ENCODE results near the gene VAV3. TPM values are rescaled to one million over a fixed set of nuclear protein-coding genes. Genes with fewer than 3 reads are reported as not detected.

The VAV3 gene
- total RNA-seq, 1 donor from 2014 or later, result 159 TPM

DNA sequence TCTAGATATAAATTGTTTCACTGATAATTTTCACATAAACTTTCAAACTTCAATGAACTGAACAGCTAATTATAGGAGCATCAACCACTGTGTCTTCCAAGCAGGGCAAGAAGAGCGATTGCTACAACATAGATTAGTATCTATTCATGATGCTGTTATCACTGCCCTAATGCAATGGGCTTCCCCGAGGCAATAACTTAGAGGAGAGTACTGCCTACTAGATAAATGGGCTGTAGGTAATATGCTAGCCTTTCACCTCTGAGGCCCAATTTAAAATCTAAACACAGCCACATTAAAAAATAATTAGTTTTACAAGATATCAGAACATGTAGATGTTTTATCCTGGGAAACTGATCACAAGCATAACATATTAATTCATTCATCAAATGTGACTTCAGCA, 318.0 kb downstream of the VAV3 start:
- Mint-ChIP-seq H3K9me3 (ENCODE audit: unreplicated experiment) (no peaks in the 10 kb centered on the region), H3K27ac (ENCODE audit: unreplicated experiment) (no peak overlapping the region), H3K27me3 (ENCODE audit: unreplicated experiment) (no peaks in the 10 kb centered on the region), H3K4me3 (ENCODE audit: unreplicated experiment) (no peak overlapping the region), H3K36me3 (ENCODE audit: low read depth, unreplicated experiment) (peaks cover 11% of the 10 kb centered on the region), H3K4me1 (ENCODE audit: unreplicated experiment) (no peaks in the 10 kb centered on the region)
- DNase-seq (ENCODE audit: low spot score), result no peak
- TF ChIP-seq, protein P1, sequence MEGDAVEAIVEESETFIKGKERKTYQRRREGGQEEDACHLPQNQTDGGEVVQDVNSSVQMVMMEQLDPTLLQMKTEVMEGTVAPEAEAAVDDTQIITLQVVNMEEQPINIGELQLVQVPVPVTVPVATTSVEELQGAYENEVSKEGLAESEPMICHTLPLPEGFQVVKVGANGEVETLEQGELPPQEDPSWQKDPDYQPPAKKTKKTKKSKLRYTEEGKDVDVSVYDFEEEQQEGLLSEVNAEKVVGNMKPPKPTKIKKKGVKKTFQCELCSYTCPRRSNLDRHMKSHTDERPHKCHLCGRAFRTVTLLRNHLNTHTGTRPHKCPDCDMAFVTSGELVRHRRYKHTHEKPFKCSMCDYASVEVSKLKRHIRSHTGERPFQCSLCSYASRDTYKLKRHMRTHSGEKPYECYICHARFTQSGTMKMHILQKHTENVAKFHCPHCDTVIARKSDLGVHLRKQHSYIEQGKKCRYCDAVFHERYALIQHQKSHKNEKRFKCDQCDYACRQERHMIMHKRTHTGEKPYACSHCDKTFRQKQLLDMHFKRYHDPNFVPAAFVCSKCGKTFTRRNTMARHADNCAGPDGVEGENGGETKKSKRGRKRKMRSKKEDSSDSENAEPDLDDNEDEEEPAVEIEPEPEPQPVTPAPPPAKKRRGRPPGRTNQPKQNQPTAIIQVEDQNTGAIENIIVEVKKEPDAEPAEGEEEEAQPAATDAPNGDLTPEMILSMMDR (IDR thresholded peaks at IDR 0.05; ENCODE audit: unreplicated experiment), result no peak

DNA sequence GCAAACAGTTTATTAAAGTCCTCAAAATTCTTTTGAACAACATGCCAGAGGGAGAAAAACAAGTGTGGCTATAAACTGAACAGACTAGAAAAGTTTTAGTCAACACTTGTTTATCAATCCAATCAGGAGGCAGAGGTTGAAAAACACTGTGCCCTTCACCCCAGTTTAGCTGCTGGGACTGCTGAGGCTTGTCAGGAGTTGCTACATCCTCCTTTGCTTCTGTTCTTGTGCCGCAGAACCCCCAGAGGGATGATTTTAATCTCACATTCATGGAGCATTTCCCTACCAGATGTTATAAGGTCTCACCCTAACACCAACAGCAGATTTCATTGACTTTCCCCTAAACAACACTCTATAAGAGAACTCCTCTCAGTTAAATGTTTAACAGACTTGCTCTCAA, 321.2 kb downstream of the VAV3 start:
- TF ChIP-seq, protein P1 (IDR thresholded peaks at IDR 0.05; ENCODE audit: unreplicated experiment), result no peak
- H3K9me3 Mint-ChIP-seq (ENCODE audit: unreplicated experiment), result no peaks in the 10 kb centered on the region
- H3K4me1 Mint-ChIP-seq (ENCODE audit: unreplicated experiment), result no peaks in the 10 kb centered on the region
- H3K27ac Mint-ChIP-seq (ENCODE audit: unreplicated experiment), result no peak overlapping the region
- H3K4me3 Mint-ChIP-seq (ENCODE audit: unreplicated experiment), result no peak overlapping the region
- H3K36me3 Mint-ChIP-seq (ENCODE audit: low read depth, unreplicated experiment), result peaks cover 20% of the 10 kb centered on the region
- DNase-seq (ENCODE audit: low spot score), result no peak
- H3K27me3 Mint-ChIP-seq (ENCODE audit: unreplicated experiment), result no peaks in the 10 kb centered on the region

DNA sequence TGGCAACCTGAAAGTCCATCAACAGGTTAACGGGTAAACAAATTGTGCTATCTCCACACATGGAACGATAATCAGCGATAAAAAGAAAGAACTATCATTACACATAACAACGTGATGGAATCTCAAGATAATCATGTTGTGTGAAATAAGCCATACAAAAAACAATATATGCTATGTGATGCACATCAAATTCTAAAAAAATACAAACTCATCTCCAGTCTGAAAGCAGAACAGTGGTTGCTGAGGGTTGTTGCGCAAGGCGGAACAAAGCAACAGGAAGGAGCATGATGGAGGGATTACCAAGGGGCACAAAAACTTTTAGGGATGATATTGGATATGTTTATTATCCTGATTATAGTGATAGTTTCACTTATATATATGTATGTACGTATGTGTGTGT, 324.8 kb downstream of the VAV3 start:
- no peaks in the 10 kb centered on the region for H3K27me3 Mint-ChIP-seq (ENCODE audit: unreplicated experiment)
- H3K27ac Mint-ChIP-seq (ENCODE audit: unreplicated experiment), result no peak overlapping the region
- no peaks in the 10 kb centered on the region for H3K4me1 Mint-ChIP-seq (ENCODE audit: unreplicated experiment)
- H3K36me3 Mint-ChIP-seq (ENCODE audit: low read depth, unreplicated experiment), result peaks cover 25% of the 10 kb centered on the region
- TF ChIP-seq, protein P1 (IDR thresholded peaks at IDR 0.05; ENCODE audit: unreplicated experiment), result no peak
- DNase-seq (ENCODE audit: low spot score), result no peak
- H3K9me3 Mint-ChIP-seq (ENCODE audit: unreplicated experiment), result no peaks in the 10 kb centered on the region
- H3K4me3 Mint-ChIP-seq (ENCODE audit: unreplicated experiment), result no peak overlapping the region

DNA sequence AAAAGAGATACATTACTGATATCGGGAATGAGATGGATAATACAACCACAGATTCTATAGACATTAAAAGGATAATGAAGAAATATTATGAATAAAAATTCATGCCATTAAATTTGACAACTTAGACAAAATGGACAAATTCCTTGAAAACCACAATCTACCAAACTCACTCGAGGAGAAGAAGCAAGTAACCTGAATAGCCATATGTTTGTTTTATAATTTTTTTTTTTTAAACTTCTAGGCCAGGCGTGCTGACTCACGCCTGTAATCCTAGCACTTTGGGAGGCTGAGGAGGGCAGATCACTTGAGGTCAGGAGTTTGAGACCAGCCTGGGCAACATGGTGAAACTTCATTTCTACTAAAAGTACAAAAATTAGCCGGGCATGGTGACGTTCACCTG, 327.9 kb downstream of the VAV3 start:
- Mint-ChIP-seq H3K4me1 (ENCODE audit: unreplicated experiment) (no peaks in the 10 kb centered on the region), H3K27me3 (ENCODE audit: unreplicated experiment) (no peaks in the 10 kb centered on the region), H3K9me3 (ENCODE audit: unreplicated experiment) (no peaks in the 10 kb centered on the region), H3K36me3 (ENCODE audit: low read depth, unreplicated experiment) (peaks cover 36% of the 10 kb centered on the region), H3K4me3 (ENCODE audit: unreplicated experiment) (no peak overlapping the region), H3K27ac (ENCODE audit: unreplicated experiment) (no peak overlapping the region)
- no peak for DNase-seq (ENCODE audit: low spot score)
- TF ChIP-seq, protein P1 (IDR thresholded peaks at IDR 0.05; ENCODE audit: unreplicated experiment), result no peak

DNA sequence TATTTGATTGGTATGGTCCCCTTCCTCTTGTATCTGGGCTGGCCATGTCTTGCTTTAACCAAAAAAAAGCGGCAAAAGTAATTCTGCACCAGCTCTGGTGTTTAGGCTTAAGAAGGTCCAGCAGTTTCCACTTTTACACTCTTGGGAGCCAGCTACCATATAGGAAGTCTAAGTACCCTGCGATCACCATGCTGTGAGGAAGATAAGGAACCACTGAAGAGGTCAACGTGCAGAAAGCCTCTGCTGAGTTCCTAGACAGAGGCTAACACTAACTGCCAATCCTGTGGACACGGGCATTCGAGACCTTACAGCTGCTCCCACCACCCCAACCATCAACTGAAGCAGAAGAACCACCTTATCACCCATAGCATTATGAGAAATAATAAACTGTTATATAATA, 331.4 kb downstream of the VAV3 start:
- Mint-ChIP-seq H3K4me3 (ENCODE audit: unreplicated experiment) (no peak overlapping the region), H3K36me3 (ENCODE audit: low read depth, unreplicated experiment) (peaks cover 27% of the 10 kb centered on the region), H3K27me3 (ENCODE audit: unreplicated experiment) (no peaks in the 10 kb centered on the region), H3K27ac (ENCODE audit: unreplicated experiment) (no peak overlapping the region), H3K9me3 (ENCODE audit: unreplicated experiment) (no peaks in the 10 kb centered on the region), H3K4me1 (ENCODE audit: unreplicated experiment) (no peaks in the 10 kb centered on the region)
- TF ChIP-seq, protein P1 (IDR thresholded peaks at IDR 0.05; ENCODE audit: unreplicated experiment), result no peak
- no peak for DNase-seq (ENCODE audit: low spot score)

Measured in endothelial cell (in vitro differentiated cells).